Neural progenitor cell (in vitro differentiated cells): ENCODE measurements around the gene SLC16A6.
"Not testable (repeated sequence)": the region's sequence is repeated elsewhere in the genome, so short reads cannot be mapped to it uniquely, and the experiment has no call there.

Source experiments
- CTCF ChIP-seq: fragments of 200-600 bp; sonication (generic); IDR thresholded peaks from 2 replicates; pipeline ENCODE4 v1.5.1; 2017; ENCODE audit warnings: antibody characterized with exemption, mild to moderate bottlenecking
- EZH2 ChIP-seq: fragments of 200-600 bp; sonication (generic); IDR thresholded peaks from 2 replicates; pipeline ENCODE4 v1.6.1; 2017; ENCODE audit warnings: antibody characterized with exemption, mild to moderate bottlenecking, moderate library complexity
- EZH2phosphoT487 ChIP-seq: fragments of 200-600 bp; sonication (generic); IDR thresholded peaks from 2 replicates; pipeline ENCODE4 v1.6.1; 2017; ENCODE audit warnings: antibody characterized with exemption

GRCh38 chr17:68265833-68266232 lies 25.1 kb downstream of the SLC16A6 start:
- not testable (repeated sequence) for TF ChIP-seq EZH2phosphoT487, CTCF, EZH2
